ENCODE data around the gene ACTC1. TPM values are rescaled to one million over a fixed set of nuclear protein-coding genes. Genes with fewer than 3 reads are reported as not detected.

The ACTC1 gene
- polyA plus RNA-seq, 2 of the 4 experiments (the other 2 are of a cell fraction) = 0.22 to 1.1 TPM

DNA sequence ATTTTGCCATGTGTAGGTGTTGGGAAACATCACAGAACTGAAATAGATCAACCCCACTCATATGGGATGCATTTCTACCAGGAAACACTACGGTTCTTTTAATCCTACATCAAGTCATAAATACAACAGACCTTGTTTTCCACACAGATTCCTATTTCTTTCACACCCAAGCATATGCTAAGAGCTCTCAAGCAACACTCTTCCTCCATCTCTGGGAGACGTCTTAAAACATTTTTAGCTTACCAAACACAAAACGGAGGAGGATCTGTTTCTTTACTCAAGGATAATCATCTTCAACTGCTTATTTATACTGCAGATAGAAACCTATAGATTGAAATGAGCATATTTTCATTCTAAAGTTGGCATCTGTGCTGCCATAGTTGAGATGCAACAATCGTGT lies 45.7 kb downstream of the ACTC1 start (continued):
- TF ChIP-seq ZSCAN20 (CRISPR knock-in tag; IDR thresholded peaks at IDR 0.05) (no peak), NFE2L2 (conservative IDR thresholded peaks at IDR 0.05; ENCODE audit: low read length) (no peak), RNF2 (IDR thresholded peaks at IDR 0.05; ENCODE audit: borderline replicate concordance, low read depth) (no peak), NR3C1 (IDR thresholded peaks at IDR 0.05) (no peak), EHF (CRISPR knock-in tag; IDR thresholded peaks at IDR 0.05) (no peak), RCOR1 (IDR thresholded peaks at IDR 0.05; ENCODE audit: low read depth, low read length) (no peak), SREBF2 (IDR thresholded peaks at IDR 0.05) (no peak), CHD4 (IDR thresholded peaks at IDR 0.05; ENCODE audit: borderline replicate concordance) (no peak)
- TF ChIP-seq, protein P1, sequence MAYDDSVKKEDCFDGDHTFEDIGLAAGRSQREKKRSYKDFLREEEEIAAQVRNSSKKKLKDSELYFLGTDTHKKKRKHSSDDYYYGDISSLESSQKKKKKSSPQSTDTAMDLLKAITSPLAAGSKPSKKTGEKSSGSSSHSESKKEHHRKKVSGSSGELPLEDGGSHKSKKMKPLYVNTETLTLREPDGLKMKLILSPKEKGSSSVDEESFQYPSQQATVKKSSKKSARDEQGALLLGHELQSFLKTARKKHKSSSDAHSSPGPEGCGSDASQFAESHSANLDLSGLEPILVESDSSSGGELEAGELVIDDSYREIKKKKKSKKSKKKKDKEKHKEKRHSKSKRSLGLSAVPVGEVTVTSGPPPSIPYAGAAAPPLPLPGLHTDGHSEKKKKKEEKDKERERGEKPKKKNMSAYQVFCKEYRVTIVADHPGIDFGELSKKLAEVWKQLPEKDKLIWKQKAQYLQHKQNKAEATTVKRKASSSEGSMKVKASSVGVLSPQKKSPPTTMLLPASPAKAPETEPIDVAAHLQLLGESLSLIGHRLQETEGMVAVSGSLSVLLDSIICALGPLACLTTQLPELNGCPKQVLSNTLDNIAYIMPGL (CRISPR knock-in tag; IDR thresholded peaks at IDR 0.05; ENCODE audit: borderline replicate concordance) = no peak

Other genes starting within 250 kb of the ACTC1 start
- 38.1 and 38.8 TPM in 2 replicates for gene GOLGA8B, start 211.9 kb downstream of the ACTC1 start, polyA plus RNA-seq (2011; rRNA removed)
- gene GOLGA8B, start 211.9 kb downstream of the ACTC1 start, polyA plus RNA-seq (2017; fragmentation: RNase III; extraction: RNeasy Plus Mini Kit Qiagen cat#74134 plus additional on column Dnase treatment) = 49.0 to 50.9 TPM (median 50.2 TPM) in 3 replicates
- not detected in 2 replicates for gene GJD2, start 40.6 kb downstream of the ACTC1 start, polyA plus RNA-seq (2011; rRNA removed)
- not detected in 3 replicates for gene GJD2, start 40.6 kb downstream of the ACTC1 start, polyA plus RNA-seq (2017; fragmentation: RNase III; extraction: RNeasy Plus Mini Kit Qiagen cat#74134 plus additional on column Dnase treatment)
- 51.6 and 58.5 TPM in 2 replicates for gene AQR, start 174.2 kb upstream of the ACTC1 start, polyA plus RNA-seq (2011; rRNA removed)
- 21.7 to 22.3 TPM (median 21.9 TPM) in 3 replicates for gene AQR, start 174.2 kb upstream of the ACTC1 start, polyA plus RNA-seq (2017; fragmentation: RNase III; extraction: RNeasy Plus Mini Kit Qiagen cat#74134 plus additional on column Dnase treatment)
- gene ZNF770, start 192.7 kb upstream of the ACTC1 start, polyA plus RNA-seq (2011; rRNA removed) = 46.2 and 49.0 TPM in 2 replicates
- 23.8 to 25.1 TPM (median 24.9 TPM) in 3 replicates for gene ZNF770, start 192.7 kb upstream of the ACTC1 start, polyA plus RNA-seq (2017; fragmentation: RNase III; extraction: RNeasy Plus Mini Kit Qiagen cat#74134 plus additional on column Dnase treatment)

All from A549 (cell line).